PC-9 (cell line): Measurements from ENCODE around the gene INKA2. TPM values are rescaled to one million over a fixed set of nuclear protein-coding genes. Genes with fewer than 3 reads are reported as not detected.

Experiments
- BruUV-seq: library from RNA; stranded (reverse); fragments of 400-500 nt; replicated peaks from 2 replicates; lab custom pipeline; 2021; lab: Mats Ljungman, UMichigan
- CTCF ChIA-PET: fragments of 300-600 bp; sonication (Branson Sonifier 250); formaldehyde crosslinking; loops from one replicate; lab custom pipeline; 2022; ENCODE audit warnings: antibody characterized with exemption; lab: Charles Lee
- POLR2A ChIA-PET: fragments of 300-600 bp; sonication (Branson Sonifier 250); formaldehyde crosslinking; loops from one replicate; lab custom pipeline; 2022; ENCODE audit warnings: antibody characterized with exemption; ENCODE audit not compliant: unreplicated experiment; lab: Charles Lee
- DNase-seq, 2 experiments: peaks; one replicate each; pipeline versions ENCODE4 v3.0.0 to v3.0.0-alpha.2; 2015 to 2022; ENCODE audit warnings: mixed read lengths in 1 of 2
- H2AFZ ChIP-seq: fragments of 200-600 bp; sonication (generic); 2 replicates; pipeline ENCODE4 v1.8.1; 2017; ENCODE audit warnings: antibody characterized with exemption
- H3F3A ChIP-seq: fragments of 200-600 bp; sonication (generic); 2 replicates; pipeline ENCODE4 v1.8.1; 2017; ENCODE audit warnings: antibody characterized with exemption, mild to moderate bottlenecking, low read depth; ENCODE audit not compliant: insufficient read depth
- H3K27ac ChIP-seq: fragments of 200-600 bp; sonication (generic); 2 replicates; pipeline ENCODE4 v1.6.1; 2016; ENCODE audit warnings: mixed run types
- H3K27me3 ChIP-seq: fragments of 200-600 bp; sonication (generic); 2 replicates; pipeline ENCODE4 v1.6.1; 2016; ENCODE audit warnings: low read depth, mixed run types; ENCODE audit not compliant: insufficient read depth
- H3K36me3 ChIP-seq: fragments of 200-600 bp; sonication (generic); 2 replicates; pipeline ENCODE4 v1.6.1; 2016; ENCODE audit warnings: low read depth, mixed run types
- H3K4me1 ChIP-seq: fragments of 200-600 bp; sonication (generic); replicated peaks from 2 replicates; pipeline ENCODE4 v1.6.1; 2016; ENCODE audit warnings: mixed run types; ENCODE audit not compliant: insufficient read depth
- H3K4me2 ChIP-seq: fragments of 200-600 bp; sonication (generic); 2 replicates; pipeline ENCODE4 v1.6.1; 2017; ENCODE audit warnings: mixed run types
- H3K4me3 ChIP-seq: fragments of 200-600 bp; sonication (generic); 2 replicates; pipeline ENCODE4 v1.6.1; 2016; ENCODE audit warnings: mixed run types
- H3K79me2 ChIP-seq: fragments of 200-600 bp; sonication (generic); 2 replicates; pipeline ENCODE4 v1.6.1; 2017; ENCODE audit warnings: low read depth, mixed run types
- H3K9me2 ChIP-seq: fragments of 200-600 bp; sonication (generic); 2 replicates; pipeline ENCODE4 v1.8.1; 2017; ENCODE audit warnings: mild to moderate bottlenecking; ENCODE audit not compliant: insufficient read depth
- H3K9me3 ChIP-seq: fragments of 200-600 bp; sonication (generic); 2 replicates; pipeline ENCODE4 v1.8.1; 2016; ENCODE audit warnings: low read depth; ENCODE audit not compliant: insufficient read depth
- H4K20me1 ChIP-seq: fragments of 200-600 bp; sonication (generic); 2 replicates; pipeline ENCODE4 v1.8.1; 2017; ENCODE audit not compliant: insufficient read depth
- CTCF ChIP-seq: fragments of 200-600 bp; sonication (generic); conservative IDR thresholded peaks from 2 replicates; pipeline ENCODE4 v1.6.1; 2017; ENCODE audit warnings: mixed run types, antibody characterized with exemption, mild to moderate bottlenecking, moderate library complexity
- EZH2 ChIP-seq: fragments of 200-600 bp; sonication (generic); IDR thresholded peaks from 2 replicates; pipeline ENCODE4 v1.8.0; 2017; ENCODE audit warnings: antibody characterized with exemption, low read depth
- intact Hi-C: fragments of 100-400 bp; cut with micrococcal nuclease; formaldehyde crosslinking; loops from one replicate; pipeline ENCODE4 v1.10.0; 2022; ENCODE audit not compliant: unreplicated experiment
- total RNA-seq: library from RNA; stranded (reverse); gene quantifications from 2 replicates; pipeline ENCODE4 v1.2.3, GENCODE V29; 2021

Gene INKA2
- total RNA-seq, 1 experiment from 2014 or later: 1.4 TPM

- no peaks in the 10 kb centered on the region for H3K36me3 ChIP-seq
- H3K9me2 ChIP-seq: no peaks in the 10 kb centered on the region
- intact Hi-C loops: no loop called here
- no peaks in the 10 kb centered on the region for H4K20me1 ChIP-seq
- H3K27ac ChIP-seq: no peak overlapping the region
- no peak overlapping the region for H3K4me3 ChIP-seq
- no peak overlapping the region for H3K4me2 ChIP-seq
- H3F3A ChIP-seq: no peaks in the 10 kb centered on the region
- ChIA-PET POLR2A (no interaction called here), CTCF (no interaction called here)
- TF ChIP-seq EZH2: no peak
- no peak for TF ChIP-seq CTCF
- H3K4me1 ChIP-seq: no peaks in the 10 kb centered on the region
- H2AFZ ChIP-seq: no peak overlapping the region
- no peaks in the 10 kb centered on the region for H3K9me3 ChIP-seq
- no peak for DNase-seq
- H3K27me3 ChIP-seq: no peaks in the 10 kb centered on the region
- H3K79me2 ChIP-seq: no peaks in the 10 kb centered on the region
- BruUV-seq: no TSS peak
These were observed 8.5 kb downstream of the INKA2 start for GRCh38 chr1:111730706-111731105.

- no peaks in the 10 kb centered on the region for H3K27me3 ChIP-seq
- H3K4me2 ChIP-seq: no peak overlapping the region
- H3K79me2 ChIP-seq: no peaks in the 10 kb centered on the region
- no peak for TF ChIP-seq CTCF
- no peak for TF ChIP-seq EZH2
- no peaks in the 10 kb centered on the region for H3K4me1 ChIP-seq
- H3K36me3 ChIP-seq: no peaks in the 10 kb centered on the region
- H3K4me3 ChIP-seq: no peak overlapping the region
- no peaks in the 10 kb centered on the region for H3K9me3 ChIP-seq
- H4K20me1 ChIP-seq: no peaks in the 10 kb centered on the region
- no TSS peak for BruUV-seq
- POLR2A ChIA-PET: no interaction called here
- no peak for DNase-seq
- no peaks in the 10 kb centered on the region for H3K9me2 ChIP-seq
- CTCF ChIA-PET: no interaction called here
- no peak overlapping the region for H2AFZ ChIP-seq
- no peak overlapping the region for H3K27ac ChIP-seq
- H3F3A ChIP-seq: no peaks in the 10 kb centered on the region
- intact Hi-C loops: no loop called here
These were observed 9.1 kb downstream of the INKA2 start for GRCh38 chr1:111729946-111730681.

- Histone ChIP-seq H3K9me2 (no peaks in the 10 kb centered on the region), H3F3A (no peaks in the 10 kb centered on the region), H3K36me3 (no peaks in the 10 kb centered on the region), H3K9me3 (no peaks in the 10 kb centered on the region), H3K4me1 (no peaks in the 10 kb centered on the region), H3K27ac (no peak overlapping the region), H4K20me1 (no peaks in the 10 kb centered on the region), H2AFZ (no peak overlapping the region), H3K4me2 (no peak overlapping the region), H3K27me3 (no peaks in the 10 kb centered on the region), H3K4me3 (no peak overlapping the region), H3K79me2 (no peaks in the 10 kb centered on the region)
- ChIA-PET POLR2A (no interaction called here), CTCF (no interaction called here)
- intact Hi-C loops: no loop called here
- no peak for DNase-seq
- no TSS peak for BruUV-seq
- TF ChIP-seq EZH2: no peak
- TF ChIP-seq CTCF: no peak
These were observed 9.8 kb downstream of the INKA2 start for GRCh38 chr1:111729271-111729921.
